ENCODE results near the gene PRKAG2.
"Not testable (repeated sequence)": the region's sequence is repeated elsewhere in the genome, so short reads cannot be mapped to it uniquely, and the experiment has no call there.

The PRKAG2 gene

GRCh38 chr7:151537818-151538561 is 338.9 kb downstream of the PRKAG2 start:
- H3K4me3 ChIP-seq (ENCODE audit: low read depth, low read length) = no peak overlapping the region
- TF ChIP-seq CTCF (IDR thresholded peaks at IDR 0.05; ENCODE audit: low read depth, low read length) (no peak), POLR2A (IDR thresholded peaks at IDR 0.05; ENCODE audit: extremely low read depth, insufficient read length) (no peak), MAX (IDR thresholded peaks at IDR 0.05; ENCODE audit: low read depth, low read length) (no peak), MYC (IDR thresholded peaks at IDR 0.05; ENCODE audit: low read depth, low read length) (no peak)
- no peak for DNase-seq (ENCODE audit: low read depth)

- H3K4me3 ChIP-seq (ENCODE audit: low read depth, low read length); DNase-seq (ENCODE audit: low read depth): not testable (repeated sequence)
These were observed 340.7 kb downstream of the PRKAG2 start for GRCh38 chr7:151536178-151536577.

GRCh38 chr7:151529842-151530241 is 347.1 kb downstream of the PRKAG2 start:
- no peak for TF ChIP-seq MYC (IDR thresholded peaks at IDR 0.05; ENCODE audit: low read depth, low read length)
- TF ChIP-seq POLR2A (IDR thresholded peaks at IDR 0.05; ENCODE audit: extremely low read depth, insufficient read length) = no peak
- no peak for TF ChIP-seq MAX (IDR thresholded peaks at IDR 0.05; ENCODE audit: low read depth, low read length)
- no peak for TF ChIP-seq CTCF (IDR thresholded peaks at IDR 0.05; ENCODE audit: low read depth, low read length)
- H3K4me3 ChIP-seq (ENCODE audit: low read depth, low read length) = no peak overlapping the region
- no peak for DNase-seq (ENCODE audit: low read depth)

GRCh38 chr7:151524845-151525244 is 352.1 kb downstream of the PRKAG2 start:
- DNase-seq (ENCODE audit: low read depth) = no peak
- TF ChIP-seq CTCF (IDR thresholded peaks at IDR 0.05; ENCODE audit: low read depth, low read length) = no peak
- no peak for TF ChIP-seq MYC (IDR thresholded peaks at IDR 0.05; ENCODE audit: low read depth, low read length)
- no peak for TF ChIP-seq MAX (IDR thresholded peaks at IDR 0.05; ENCODE audit: low read depth, low read length)
- no peak for TF ChIP-seq POLR2A (IDR thresholded peaks at IDR 0.05; ENCODE audit: extremely low read depth, insufficient read length)
- no peak overlapping the region for H3K4me3 ChIP-seq (ENCODE audit: low read depth, low read length)

GRCh38 chr7:151524331-151524730 is 352.6 kb downstream of the PRKAG2 start:
- TF ChIP-seq MAX (IDR thresholded peaks at IDR 0.05; ENCODE audit: low read depth, low read length) (no peak), POLR2A (IDR thresholded peaks at IDR 0.05; ENCODE audit: extremely low read depth, insufficient read length) (no peak), MYC (IDR thresholded peaks at IDR 0.05; ENCODE audit: low read depth, low read length) (no peak)
- no peak overlapping the region for H3K4me3 ChIP-seq (ENCODE audit: low read depth, low read length)
- no peak for DNase-seq (ENCODE audit: low read depth)

GRCh38 chr7:151520419-151521261 is 356.3 kb downstream of the PRKAG2 start:
- no peak for TF ChIP-seq CTCF (IDR thresholded peaks at IDR 0.05; ENCODE audit: low read depth, low read length)
- TF ChIP-seq MAX (IDR thresholded peaks at IDR 0.05; ENCODE audit: low read depth, low read length) = no peak
- TF ChIP-seq POLR2A (IDR thresholded peaks at IDR 0.05; ENCODE audit: extremely low read depth, insufficient read length) = no peak
- TF ChIP-seq MYC (IDR thresholded peaks at IDR 0.05; ENCODE audit: low read depth, low read length) = no peak
- H3K4me3 ChIP-seq (ENCODE audit: low read depth, low read length) = peak overlapping the region; percentile 42
- DNase-seq (ENCODE audit: low read depth) = no peak

Data from NB4 (cell line).